MG63 (cell line): ENCODE results near the gene CDCP1. TPM values are rescaled to one million over a fixed set of nuclear protein-coding genes. Genes with fewer than 3 reads are reported as not detected.

Experiments
- DNase-seq: peaks from one replicate; pipeline ENCODE4 v3.0.0-alpha.2; 2020
- H3K27me3 ChIP-seq: fragments of 250-450 bp; sonication (Bioruptor Pico); 2 replicates; pipeline ENCODE4 v1.5.1; 2020; ENCODE audit warnings: mild to moderate bottlenecking, moderate library complexity
- H3K36me3 ChIP-seq: fragments of 250-450 bp; sonication (Bioruptor Pico); 2 replicates; pipeline ENCODE4 v1.5.1; 2020; ENCODE audit warnings: mild to moderate bottlenecking, moderate library complexity
- H3K4me3 ChIP-seq: fragments of 250-450 bp; sonication (Bioruptor Pico); 2 replicates; pipeline ENCODE4 v1.5.1; 2020; ENCODE audit warnings: mild to moderate bottlenecking, moderate library complexity
- H3K9me3 ChIP-seq: fragments of 250-450 bp; sonication (Bioruptor Pico); 2 replicates; pipeline ENCODE4 v1.5.1; 2020; ENCODE audit warnings: mild to moderate bottlenecking, moderate library complexity
- total RNA-seq: library from RNA; depleted of rRNA; stranded (reverse); fragments of >200 nt; shearing (Covaris generic); gene quantifications from 2 replicates; pipeline ENCODE4 v1.2.3, GENCODE V29; 2014; ENCODE audit warnings: low replicate concordance; rRNA removed

The CDCP1 gene
- total RNA-seq, 1 experiment from 2014 or later = 0.03 TPM

DNA sequence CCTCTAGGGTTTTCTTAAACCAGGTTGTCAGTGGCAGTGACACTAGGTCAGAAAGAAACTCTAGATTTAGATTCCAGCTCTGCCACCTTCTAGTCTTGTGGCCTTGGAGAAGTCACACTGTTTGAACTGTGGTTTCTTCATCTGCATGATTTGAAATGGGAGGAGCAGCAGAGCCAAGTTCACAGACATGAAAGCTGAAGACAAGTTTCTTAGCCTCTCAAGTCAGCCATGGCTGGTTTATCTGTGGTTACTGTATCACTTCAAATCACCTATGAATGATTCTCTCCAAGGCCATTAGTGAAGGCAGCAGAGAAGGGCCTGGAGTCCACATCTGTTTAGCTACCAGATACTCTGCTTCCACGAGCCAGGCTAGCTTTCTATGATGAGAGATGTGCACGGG is 104.5 kb downstream of the CDCP1 start:
- H3K36me3 ChIP-seq = no peaks in the 10 kb centered on the region
- H3K27me3 ChIP-seq = no peaks in the 10 kb centered on the region

GRCh38 chr3:45037720-45038455 is 108.3 kb downstream of the CDCP1 start:
- DNase-seq = peak; percentile 82
- Histone ChIP-seq H3K9me3 (no peaks in the 10 kb centered on the region), H3K27me3 (no peaks in the 10 kb centered on the region), H3K36me3 (no peaks in the 10 kb centered on the region), H3K4me3 (no peak overlapping the region)

More for the DNA sequence above, 104.5 kb downstream of the CDCP1 start:
- H3K9me3 ChIP-seq = no peaks in the 10 kb centered on the region
- DNase-seq = no peak
- H3K4me3 ChIP-seq = no peak overlapping the region

DNA sequence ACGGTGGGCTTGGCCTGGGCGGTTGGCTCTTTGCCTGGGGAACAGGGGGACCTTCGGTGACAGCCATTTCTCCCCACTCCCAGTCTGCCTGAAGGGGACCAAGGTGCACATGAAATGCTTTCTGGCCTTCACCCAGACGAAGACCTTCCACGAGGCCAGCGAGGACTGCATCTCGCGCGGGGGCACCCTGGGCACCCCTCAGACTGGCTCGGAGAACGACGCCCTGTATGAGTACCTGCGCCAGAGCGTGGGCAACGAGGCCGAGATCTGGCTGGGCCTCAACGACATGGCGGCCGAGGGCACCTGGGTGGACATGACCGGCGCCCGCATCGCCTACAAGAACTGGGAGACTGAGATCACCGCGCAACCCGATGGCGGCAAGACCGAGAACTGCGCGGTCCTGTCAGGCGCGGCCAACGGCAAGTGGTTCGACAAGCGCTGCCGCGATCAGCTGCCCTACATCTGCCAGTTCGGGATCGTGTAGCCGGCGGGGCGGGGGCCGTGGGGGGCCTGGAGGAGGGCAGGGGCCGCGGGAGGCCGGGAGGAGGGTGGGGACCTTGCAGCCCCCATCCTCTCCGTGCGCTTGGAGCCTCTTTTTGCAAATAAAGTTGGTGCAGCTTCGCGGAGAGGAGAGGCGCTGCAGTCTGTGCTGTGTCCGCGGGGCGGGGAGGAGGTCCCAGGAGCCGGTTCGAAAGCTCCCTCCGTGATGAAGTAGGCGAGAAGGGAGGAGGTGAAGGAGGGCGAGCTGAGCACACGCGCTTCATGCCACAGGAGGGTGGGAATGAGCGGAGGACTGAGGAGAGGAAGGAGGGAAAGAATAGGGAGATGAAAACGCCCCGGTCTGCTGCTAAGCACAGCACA is 110.5 kb downstream of the CDCP1 start:
- no peaks in the 10 kb centered on the region for H3K9me3 ChIP-seq
- no peak overlapping the region for H3K4me3 ChIP-seq
- no peak for DNase-seq
- H3K27me3 ChIP-seq = no peaks in the 10 kb centered on the region
- no peaks in the 10 kb centered on the region for H3K36me3 ChIP-seq

DNA sequence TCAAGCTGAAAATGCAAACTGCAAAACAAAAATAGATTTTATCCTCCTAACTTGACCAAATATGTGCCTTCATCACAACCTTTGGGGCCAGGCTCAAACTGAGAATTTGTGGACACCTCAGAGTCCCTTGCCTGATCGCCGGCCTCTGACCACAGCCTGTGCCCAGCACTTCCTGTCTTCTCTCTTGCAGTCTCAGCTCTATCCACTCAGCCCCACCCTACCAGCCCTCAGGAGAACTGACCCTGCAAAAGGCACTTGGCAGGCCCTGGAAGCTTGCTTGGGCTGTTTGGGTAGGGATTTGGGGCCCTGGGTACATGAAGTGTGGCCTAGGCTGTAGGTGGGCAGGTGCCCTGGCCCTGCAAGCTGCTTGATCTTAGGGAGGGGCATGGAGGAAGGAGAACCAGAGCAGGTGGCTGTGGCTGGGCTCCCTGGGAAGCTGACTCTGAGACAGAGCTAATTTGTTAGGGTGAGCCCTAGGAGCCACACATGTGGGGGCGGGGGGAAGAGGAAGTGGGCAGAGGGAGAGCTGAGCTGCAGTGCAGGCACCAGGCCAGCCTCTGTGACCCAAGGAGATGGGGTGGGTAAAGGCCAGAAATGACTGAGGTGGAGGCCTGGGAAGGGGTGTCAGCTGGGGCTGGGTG is 111.4 kb downstream of the CDCP1 start:
- H3K36me3 ChIP-seq = no peaks in the 10 kb centered on the region
- no peak for DNase-seq
- H3K9me3 ChIP-seq = no peaks in the 10 kb centered on the region
- H3K4me3 ChIP-seq = no peak overlapping the region
- H3K27me3 ChIP-seq = no peaks in the 10 kb centered on the region

GRCh38 chr3:45033791-45034190 is 112.4 kb downstream of the CDCP1 start:
- no peak for DNase-seq
- H3K9me3 ChIP-seq = no peaks in the 10 kb centered on the region
- H3K27me3 ChIP-seq = no peaks in the 10 kb centered on the region
- H3K4me3 ChIP-seq = no peak overlapping the region
- no peaks in the 10 kb centered on the region for H3K36me3 ChIP-seq

Other genes with a start within 250 kb of the CDCP1 start
- 26.1 and 28.5 TPM in 2 replicates for gene ZDHHC3, start 170.2 kb downstream of the CDCP1 start, total RNA-seq
- gene EXOSC7, start 170.1 kb downstream of the CDCP1 start, total RNA-seq = 22.4 and 44.3 TPM in 2 replicates
- gene CLEC3B, start 120.1 kb downstream of the CDCP1 start, total RNA-seq = 0.10 and 2.0 TPM in 2 replicates
- 13.5 and 17.0 TPM in 2 replicates for gene TMEM158, start 79.9 kb upstream of the CDCP1 start, total RNA-seq
- gene LARS2, start 242.2 kb upstream of the CDCP1 start, total RNA-seq = 6.2 and 6.4 TPM in 2 replicates